Body of pancreas (tissue), 4 donors: Measurements from ENCODE around the gene OSBPL6.

Source experiments
- CTCF ChIP-seq, 7 experiments: fragments of 450-650 bp in 4 of 7; fragments of 200-600 bp in 3 of 7; sonication (generic) in 3 of 7; IDR thresholded peaks; one replicate each; pipeline ENCODE4 v1.5.1; 2016 to 2019; ENCODE audit warnings: antibody characterized with exemption in 7 of 7
- POLR2A ChIP-seq, 3 donors: fragments of 450-650 bp; IDR thresholded peaks; one replicate each; pipeline ENCODE4 v1.6.1; 2016; ENCODE audit warnings: antibody characterized with exemption in 3 of 3, mild to moderate bottlenecking in 2 of 3

GRCh38 chr2:178268435-178268834, 74.1 kb downstream of the OSBPL6 start:
- TF ChIP-seq CTCF (IDR thresholded peaks at IDR 0.05), result no peak
- TF ChIP-seq POLR2A (IDR thresholded peaks at IDR 0.05), result no peak
